Thyroid gland (tissue), 4 donors: ENCODE results near the gene NCOA5.

Experiments used
- CTCF ChIP-seq, 6 experiments: fragments of 200-600 bp in 3 of 6; fragments of 450-650 bp in 3 of 6; sonication (generic) in 3 of 6; IDR thresholded peaks; one replicate each; pipeline ENCODE4 v1.5.1; 2016 to 2019; ENCODE audit warnings: antibody characterized with exemption in 6 of 6, mild to moderate bottlenecking in 2 of 6, inconsistent platforms in 1 of 6, moderate library complexity in 1 of 6
- POLR2A ChIP-seq, 2 donors: fragments of 450-650 bp; IDR thresholded peaks; one replicate each; pipeline ENCODE4 v1.6.1; 2017; ENCODE audit warnings: antibody characterized with exemption in 2 of 2, mild to moderate bottlenecking in 2 of 2, moderate library complexity in 1 of 2

DNA sequence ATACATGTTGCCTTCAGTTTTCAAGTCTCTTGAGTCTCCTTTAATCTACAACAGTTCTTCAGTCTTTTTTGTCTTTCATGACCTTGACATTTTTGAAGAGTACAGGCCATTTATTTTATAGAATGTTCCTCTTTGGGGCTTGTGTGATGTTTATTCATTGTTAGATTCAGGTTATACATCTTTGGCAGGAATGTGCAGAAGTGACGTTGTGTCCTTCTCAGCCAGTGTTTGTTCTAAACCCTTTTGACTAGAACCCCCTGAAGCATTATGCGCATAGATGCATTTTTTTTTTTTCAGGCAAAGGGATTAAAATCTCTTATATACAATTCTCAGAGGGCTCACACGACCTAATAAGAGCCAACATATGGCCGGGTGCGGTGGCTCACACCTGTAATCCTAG is 11.2 kb upstream of the NCOA5 start:
- TF ChIP-seq CTCF (IDR thresholded peaks at IDR 0.05) (no peak), POLR2A (IDR thresholded peaks at IDR 0.05) (no peak)
